SK-N-DZ (cell line): ENCODE data around the gene OLA1.

Experiments used
- DNase-seq: peaks from one replicate; pipeline ENCODE4 v3.0.0-alpha.2; 2015; ENCODE audit warnings: low spot score

The OLA1 gene

DNA sequence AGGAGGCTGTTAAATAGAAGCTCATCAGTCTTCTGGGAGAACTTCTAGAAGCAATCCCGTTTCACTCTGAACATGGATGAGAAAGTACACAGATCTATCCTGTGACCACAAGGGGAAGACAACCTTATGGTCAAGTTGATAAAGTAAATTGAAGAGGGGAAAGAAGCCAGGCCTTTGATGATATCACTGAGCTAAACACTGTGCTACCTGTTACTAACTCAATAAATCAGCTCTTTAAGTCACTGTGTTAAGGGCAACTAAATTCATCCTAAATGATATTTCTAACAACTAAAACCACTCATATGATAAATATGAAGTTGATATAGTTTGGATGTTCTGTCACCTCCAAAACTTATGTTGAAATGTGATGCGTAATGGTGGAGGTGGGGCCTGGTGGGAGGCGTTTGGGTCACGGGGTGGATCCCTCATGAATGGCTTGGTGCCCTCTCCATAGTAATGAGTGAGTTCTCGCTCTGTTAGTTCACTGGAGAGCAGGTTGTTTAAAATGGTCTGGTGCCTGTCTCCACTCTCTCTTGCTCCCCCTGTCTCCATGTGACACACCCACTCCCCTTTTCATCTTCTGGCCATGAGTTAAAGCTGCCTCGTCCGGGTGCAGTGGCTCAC lies 23.6 kb downstream of the OLA1 start:
- DNase-seq, result no peak

DNA sequence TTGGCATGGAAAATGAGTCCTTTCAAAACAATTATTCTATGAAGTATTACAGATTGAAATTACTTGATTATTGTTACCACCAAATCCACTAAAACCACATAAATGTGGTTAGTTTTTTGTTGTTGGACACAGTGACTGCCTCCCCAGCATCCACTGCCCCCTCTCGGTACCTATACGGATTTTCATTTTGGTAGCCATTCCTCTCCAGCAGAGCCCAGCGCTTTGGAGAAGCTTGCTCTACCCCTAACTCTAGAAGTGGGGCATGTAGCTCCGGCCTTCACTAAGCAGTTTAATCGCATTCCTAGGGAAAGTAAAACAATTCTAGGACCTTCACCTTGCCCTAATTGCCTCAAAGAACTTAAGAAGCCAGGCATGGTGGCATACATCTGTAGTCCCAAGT lies 24.2 kb downstream of the OLA1 start:
- DNase-seq, result no peak

DNA sequence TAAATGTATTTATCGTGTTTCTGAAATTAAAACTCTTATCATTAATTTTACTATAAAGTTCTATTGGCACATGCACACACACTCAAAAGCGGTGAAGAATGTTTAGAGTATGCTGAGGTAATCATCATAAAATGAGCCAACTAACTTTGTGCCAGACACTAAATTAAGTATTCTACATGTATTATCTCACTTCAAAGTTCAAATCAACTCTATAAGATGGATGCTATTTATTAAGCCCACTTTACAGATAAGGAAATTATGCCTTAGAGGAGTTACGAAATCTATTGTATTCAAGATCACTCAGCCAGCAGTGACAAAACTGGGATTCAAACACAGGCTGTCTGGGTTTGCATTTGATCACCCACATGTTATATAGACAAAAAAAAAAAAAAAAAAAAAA lies 24.9 kb downstream of the OLA1 start:
- DNase-seq, result no peak

DNA sequence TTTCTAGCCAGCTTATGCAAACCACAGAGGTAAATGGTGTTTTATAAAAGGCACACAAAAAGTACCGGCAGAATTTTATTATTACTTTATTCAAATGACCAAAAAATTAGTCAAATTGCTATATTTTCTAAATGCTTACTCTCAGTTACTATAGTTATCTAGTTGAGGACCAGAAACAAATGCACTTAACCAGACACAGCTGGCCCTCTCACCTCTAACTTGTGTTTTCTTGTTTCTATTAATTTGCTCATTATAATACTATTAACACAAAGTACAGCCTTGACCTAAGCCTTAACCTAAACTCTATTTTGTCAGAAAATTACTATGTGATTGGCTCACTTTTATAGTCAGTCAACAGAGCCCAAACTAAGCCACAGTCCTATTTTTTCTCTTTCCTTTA lies 26.2 kb downstream of the OLA1 start:
- DNase-seq, result no peak

DNA sequence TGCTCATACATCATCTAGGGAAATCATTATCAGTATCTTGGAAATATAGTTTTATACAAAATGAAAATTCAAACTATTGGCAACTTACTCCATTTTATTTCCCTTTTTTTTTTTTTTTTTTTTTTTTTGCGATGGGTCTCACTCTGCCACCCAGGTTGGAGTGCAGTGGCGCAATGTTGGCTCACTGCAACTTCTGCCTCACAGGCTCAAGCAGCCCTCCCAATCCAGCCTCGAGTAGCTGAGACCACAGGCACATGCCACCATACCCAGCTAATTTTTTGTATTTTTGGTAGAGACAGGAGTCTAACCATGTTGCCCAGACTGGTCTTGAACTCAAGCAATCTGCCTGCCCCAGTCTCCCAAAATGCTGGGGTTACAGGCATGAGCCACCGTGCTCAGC lies 29.0 kb downstream of the OLA1 start:
- DNase-seq, result no peak

DNA sequence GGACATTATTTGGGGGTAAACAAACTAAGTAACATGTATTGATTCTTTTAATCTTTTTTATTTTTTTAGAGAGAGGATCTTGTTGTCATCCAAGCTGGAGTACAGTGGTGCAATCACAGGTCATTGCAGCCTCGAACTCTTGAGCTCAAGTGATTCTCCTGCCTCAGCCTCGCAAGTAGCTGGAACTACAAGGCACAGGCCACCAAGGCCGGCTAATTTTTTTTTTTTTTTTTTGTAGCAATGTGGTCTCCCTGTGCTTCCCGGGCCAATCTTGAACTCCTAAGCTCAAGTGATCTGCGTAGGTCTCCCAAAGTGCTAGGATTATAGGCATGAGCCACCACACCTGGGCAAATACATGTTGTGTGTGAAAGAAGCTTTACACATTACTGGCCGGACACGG lies 29.6 kb downstream of the OLA1 start:
- DNase-seq, result no peak

DNA sequence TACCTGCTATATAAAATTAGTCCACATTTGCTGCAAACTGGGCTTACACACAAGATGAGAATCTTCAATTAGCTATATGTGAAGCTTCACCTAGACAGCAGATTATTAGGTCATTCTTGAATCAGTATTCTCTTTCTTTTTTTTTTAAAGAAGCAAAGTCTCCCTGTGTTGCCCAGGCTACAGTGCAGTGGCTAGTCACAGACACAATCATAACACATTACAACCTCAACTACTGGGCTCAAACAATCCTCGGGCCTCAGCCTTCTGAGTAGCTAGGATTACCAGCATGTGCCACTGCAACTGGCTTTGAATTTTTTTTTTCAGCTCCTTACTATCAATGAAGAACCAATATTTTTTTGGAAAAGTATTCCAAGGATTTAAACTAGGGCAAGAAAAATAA lies 30.5 kb downstream of the OLA1 start:
- no peak for DNase-seq

DNA sequence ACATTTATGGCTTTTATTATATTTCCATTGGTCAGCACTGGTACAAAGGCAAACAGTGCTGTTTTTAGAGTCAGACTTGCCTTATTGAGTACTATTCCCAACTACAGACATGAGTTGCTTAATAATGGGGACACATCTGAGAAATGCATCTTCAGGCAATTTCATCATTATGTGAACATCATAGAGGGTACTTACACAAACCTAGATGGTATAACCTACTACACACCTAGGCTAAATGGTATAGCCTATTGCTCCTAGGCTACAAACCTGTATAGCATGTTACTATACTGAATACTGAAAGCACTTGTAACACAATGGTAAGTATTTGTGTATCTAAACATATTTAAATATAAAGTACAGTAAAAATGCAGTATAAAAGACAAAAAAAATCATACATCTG lies 36.4 kb downstream of the OLA1 start:
- DNase-seq, result no peak

DNA sequence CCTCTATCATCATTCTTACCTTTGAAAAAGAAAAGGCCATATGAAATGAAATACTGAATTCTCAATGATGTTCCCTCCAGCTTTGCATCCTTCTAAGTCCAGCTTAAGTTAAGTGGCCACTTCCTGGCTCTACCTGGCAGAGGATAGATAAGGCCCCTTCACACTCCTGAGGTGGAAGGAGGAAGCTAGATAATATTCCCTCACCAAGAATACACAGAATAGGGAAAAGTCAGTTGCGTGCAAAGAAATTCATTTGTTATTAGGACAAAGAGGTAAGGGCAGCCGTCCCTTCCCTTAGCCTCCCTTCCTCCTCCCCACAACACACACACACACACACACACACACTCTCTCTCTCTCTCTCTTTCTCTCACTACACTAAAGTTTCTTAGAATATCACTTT lies 37.5 kb downstream of the OLA1 start:
- no peak for DNase-seq

DNA sequence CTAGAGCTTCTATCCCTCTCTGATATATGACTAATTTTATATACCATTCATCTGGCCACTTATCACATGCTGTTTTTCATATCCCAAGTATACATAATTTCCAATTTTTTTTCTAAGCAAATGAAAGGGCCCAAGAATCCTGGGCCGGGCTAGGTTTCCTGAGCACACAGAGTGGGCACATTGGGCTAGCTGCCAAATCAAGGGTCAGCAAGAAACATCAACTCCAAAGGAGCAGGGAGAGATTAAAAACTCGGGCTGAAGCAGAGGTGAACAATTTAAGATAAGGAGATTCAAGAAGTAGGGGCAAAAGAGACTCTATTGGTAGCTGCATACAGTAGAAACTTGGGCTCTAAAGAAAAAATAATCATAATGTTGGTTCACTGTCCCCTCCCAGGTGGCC lies 39.0 kb downstream of the OLA1 start:
- DNase-seq, result no peak

DNA sequence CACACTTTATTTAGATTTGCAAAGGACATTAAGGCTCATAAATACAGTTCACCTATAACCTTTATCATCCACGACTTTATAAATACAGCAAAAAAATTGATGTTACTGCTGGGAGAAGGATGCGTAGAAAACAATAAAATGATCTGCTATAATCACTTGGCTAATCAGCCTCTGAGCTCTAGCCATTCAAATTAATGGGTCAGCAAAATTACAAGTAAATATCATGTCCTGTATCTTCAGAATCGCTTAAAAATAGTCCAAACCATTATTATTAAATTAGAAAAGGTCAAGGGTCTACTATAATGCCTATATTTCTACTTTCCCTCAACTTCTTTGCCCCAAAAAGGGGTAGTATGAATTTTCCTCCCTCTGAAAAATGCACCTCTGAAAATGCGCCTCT lies 40.3 kb downstream of the OLA1 start:
- DNase-seq, result no peak

DNA sequence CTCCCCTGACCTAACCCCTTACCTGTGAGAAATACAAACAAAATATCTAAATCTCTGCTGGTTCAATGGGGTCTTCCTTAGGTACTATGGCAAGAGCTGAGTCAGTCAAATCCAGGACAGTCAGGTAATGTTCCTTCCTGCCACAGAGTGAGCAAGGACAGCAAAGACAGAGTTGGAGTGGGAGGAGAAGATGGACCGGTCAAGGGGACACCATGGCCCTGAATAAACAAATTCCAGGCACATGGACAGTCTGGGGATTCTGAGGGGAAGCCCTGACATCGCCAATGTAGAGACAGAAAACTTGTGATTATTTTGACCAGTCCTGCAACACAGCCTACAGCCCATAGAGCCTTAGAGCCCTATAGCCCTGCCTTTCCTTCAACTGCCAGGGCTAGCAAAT lies 42.8 kb downstream of the OLA1 start:
- no peak for DNase-seq

DNA sequence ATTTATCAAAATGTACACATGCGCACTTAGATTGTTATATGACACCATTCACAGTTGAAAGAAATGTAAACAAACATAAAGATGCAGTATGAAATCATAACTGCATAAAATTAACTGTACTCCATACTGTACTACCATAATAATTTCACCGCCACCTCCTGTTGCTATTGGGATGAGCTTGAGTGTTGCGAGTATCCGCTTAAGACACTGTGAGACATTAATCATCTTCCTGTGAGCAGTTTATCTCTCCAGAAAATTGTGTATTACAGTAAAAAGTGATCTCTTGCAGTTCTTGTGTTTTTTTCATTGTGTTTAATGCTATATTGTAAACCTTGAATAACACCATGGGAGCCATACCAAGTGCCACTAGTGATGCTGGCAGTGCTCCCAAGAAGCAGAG lies 46.1 kb downstream of the OLA1 start:
- no peak for DNase-seq

DNA sequence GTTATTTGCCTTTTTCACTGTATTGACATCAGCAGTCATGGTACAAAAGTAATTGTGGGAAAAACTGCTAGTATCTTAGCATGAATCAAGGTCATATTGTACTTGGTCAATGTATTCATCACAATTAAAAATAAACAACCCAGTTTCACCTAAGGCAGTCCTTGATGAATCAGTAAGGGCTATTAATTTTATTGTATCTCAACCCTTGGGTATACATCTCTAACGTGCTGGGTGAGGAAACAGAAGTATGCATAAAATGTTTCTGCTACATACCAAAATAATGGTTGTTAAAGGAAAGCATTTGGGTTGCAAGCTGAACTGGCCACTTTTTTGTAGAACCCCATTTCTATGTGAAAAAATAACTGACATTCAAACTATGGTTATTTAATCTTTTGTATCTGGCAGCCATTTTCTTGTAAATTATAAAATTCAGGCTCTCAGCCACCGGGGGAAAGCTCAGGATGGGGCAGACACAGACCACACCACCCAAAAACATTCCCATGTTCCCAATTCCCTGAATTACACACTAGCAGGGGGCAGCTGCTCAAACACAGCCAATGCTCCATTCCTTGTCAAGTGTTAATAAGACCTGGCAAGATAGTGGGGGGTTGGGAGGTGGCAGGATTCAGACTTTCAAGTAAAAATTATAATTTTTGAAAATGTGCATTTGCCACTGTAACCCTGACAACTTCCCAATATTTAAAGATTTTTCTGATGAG lies 49.3 kb downstream of the OLA1 start:
- no peak for DNase-seq

DNA sequence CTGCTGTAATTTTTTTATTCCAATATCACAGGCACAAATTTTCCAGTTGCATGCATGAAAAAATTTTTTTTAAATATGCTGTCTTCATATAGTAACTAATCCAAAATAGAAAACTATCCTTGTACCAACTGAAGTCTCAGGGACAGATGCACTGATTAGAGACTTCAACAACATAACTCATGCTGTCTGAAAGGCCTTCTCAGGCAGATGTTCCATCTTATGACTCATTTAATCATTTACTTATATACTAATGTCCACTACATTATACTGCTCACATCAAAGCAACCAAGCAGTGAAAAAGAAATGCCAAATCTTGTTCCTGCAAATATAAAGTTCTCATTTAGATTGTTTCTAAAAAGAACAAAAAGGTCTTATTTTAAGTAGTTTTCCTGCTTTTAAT lies 53.1 kb downstream of the OLA1 start:
- no peak for DNase-seq

DNA sequence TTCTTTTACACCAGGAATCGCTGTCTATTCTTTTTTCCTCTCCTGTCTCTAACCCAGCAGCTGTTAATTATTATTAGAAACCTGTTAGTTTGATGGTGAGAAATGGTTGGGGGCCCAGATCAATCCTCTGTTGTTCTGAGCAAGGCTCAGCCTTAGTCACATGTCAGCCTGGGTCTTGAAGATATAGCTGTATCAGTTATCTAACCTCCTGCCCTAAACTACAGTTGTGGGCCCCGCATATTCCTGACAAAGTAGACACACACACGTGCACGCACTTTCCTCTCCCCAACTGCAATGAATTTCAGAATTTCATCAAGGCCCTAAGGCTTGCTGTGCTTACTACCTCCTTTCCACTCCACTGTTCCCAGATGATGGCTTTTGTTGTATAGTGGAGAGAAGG lies 54.6 kb downstream of the OLA1 start:
- no peak for DNase-seq

DNA sequence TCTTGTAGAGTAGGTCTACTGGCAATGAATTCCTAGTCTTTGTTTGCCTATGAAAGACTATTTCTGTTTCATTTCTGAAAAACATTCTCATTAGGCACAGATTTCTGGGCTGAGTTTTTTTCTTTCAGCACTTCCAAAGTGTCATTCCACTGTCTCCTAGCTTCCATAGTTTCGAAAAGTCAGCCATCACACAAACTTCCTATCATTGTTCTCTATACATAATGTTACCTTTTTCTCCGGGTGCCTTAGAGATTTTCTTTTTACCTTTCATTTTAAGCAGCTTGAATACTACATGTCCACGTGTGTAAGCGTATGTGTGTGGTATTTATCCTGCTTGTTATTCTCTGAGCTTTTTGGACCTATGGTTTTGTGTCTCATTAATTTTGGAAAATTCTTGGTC lies 55.7 kb downstream of the OLA1 start:
- DNase-seq, result no peak

DNA sequence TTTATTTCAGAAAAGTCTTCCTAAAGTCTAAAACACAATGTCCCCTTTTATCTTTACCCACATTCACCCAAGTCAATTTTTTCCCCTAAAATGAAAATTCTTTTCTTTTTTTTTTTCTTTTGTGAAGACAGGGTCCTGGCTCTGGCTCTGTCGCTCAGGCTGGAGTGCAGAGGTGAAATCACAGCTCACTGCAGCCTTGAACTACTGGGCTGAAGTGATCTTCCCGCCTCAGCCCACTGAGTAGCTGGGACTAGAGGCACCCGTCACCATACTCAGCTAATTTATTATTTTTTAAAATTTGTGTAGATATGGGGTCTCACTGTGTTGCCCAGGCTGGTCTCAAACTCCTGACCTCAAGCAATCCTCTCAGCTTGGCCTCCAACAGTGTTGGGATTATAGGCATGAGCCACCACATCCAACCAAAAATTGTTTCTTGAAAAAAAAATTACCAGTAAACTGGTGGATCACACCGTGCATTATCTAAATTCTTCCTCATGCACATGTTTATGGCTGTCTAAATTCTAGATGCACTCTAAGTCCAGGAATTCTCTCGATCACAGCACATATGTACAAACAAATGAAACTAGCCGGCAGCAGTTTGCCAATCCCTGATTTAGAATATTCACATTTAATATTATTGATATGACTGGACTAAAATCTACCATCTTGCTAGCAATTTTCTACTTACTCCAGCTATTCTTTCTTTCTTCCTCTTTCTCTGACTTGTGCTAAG lies 56.8 kb downstream of the OLA1 start:
- DNase-seq, result no peak

DNA sequence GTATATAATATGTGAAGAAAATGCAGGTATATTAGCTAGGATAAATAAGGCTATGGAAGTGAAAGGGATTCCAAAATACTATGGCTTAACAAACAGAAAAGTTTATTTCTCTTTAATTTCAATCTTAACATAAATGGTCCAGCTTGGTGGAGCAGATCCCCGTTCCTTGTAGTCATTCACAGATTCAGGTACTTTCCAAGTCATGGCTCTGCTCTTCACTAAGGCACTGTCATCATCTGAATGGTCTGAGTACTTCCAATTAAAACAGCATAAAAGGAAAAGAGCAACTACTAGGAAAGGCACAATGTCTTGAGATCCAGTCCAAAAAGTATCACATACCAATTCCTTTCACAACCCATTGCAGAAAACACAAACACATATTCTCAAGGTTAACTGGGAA lies 63.4 kb downstream of the OLA1 start:
- no peak for DNase-seq

DNA sequence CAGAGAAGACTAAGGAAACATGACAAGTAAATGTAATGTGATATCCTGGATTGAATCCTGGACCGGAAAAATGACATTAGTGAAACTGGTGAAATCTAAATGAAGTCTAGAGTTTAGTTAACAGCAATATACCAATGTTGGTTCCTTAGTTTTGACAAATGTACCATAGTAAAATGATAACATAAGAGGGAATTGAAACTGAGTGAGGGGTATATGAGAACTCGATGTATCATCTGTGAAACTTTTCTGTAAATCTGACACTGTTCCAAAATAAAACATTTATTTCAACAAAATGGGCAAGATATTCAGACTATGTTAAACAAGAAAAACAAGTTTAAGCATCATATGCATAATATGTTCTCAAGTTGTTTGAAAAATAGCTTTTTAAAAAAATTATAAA lies 63.8 kb downstream of the OLA1 start:
- no peak for DNase-seq

DNA sequence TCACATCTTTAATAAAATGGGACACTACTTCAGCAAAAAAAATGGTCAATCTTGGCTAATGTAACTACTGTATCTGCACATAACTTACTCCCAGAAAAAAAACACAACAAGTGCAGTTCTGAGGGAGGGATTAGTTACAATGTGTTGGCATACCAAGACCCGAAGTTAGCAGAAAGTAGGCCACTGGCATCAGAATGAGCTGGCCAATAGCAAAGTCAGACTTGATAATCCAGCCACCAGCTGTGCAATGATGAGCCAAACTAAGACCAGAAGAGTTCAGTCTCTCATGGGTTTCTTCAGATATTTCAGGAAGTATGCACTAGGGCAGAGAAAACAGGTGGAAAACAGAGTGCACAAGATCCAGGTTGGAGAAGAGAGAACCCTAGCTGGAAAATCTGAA lies 65.3 kb downstream of the OLA1 start:
- no peak for DNase-seq

DNA sequence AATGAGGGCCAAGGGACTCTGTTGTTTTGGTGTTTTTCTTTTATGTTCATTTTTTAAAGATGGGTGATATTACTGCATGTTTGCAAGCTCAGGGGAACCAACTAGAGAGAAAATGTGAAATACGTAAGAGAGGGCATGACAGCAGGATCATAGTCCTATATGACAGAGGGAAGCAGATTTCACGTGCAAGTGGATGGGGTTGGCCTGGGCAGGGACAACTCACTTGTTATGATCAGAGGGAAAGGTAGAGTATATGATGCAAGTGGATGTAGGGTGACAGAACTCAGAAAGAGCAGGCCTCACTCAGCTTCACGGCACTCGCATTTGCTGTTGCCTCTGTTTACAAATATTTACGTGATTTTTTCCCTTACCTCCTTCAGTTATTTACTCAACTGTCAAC lies 67.0 kb downstream of the OLA1 start:
- DNase-seq, result no peak

DNA sequence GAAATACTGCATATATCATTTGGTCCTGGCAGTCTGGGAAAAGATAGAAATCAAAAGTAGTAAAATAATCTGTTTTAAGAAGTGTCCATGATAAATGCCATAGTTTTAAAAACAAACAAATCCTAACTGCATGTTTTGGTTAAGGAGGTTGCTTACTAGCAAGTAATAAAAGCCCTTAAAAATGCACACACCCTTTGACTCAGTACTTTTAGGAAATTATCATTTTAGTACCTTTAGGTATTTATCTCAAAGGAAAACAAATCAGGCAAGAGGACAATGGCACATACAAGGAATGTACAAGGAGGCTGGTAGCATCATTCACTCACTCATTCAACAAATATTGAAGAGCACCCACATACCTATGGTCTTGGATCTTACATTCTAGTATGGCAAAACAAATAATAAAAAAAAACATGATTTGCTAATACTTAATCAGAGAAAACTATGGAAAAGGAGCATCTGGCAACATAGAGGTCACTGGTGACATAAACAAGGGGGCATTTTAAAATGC lies 67.6 kb downstream of the OLA1 start:
- no peak for DNase-seq
